Measurements from ENCODE around the gene PTPN13.

The PTPN13 gene

DNA sequence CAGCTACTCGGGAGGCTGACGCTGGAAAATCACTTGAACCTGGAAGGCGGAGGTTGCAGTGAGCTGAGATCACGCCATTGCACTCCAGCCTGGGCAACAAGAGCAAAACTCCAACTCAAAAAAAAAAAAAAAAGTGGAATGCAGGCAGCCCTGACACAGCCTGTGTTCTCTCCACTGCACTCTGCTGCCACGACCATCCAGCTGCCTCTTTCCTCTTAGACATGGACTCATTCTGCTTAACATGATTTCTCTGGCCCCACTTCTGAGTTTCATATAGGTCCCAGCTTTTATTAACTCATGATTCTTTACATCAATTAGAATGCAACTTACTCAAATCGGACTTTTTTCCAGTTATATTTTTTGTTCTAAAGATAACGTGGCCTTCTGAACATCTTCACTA lies 225.4 kb downstream of the PTPN13 start:
- DNase-seq, result no peak

- DNase-seq, result no peak
These were observed 227.0 kb downstream of the PTPN13 start for GRCh38 chr4:86821151-86821550.

DNA sequence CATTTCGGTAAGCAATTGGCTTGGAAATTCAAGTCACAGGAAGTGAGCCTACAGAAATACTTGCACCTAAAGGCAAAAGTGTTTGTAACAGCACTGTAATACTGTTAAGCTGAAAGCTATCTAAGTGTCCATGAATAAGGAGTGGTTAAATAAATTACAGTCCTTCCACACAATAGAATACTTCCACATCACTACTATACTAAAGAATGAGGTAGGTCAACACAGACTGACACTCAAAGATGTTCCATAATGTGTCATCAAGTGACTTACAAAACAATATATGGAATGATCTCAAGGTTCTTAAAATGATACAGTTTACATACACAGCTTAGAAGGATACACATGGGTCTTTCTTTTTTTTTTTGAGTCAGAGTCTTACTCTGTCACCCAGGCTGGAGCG lies 228.0 kb downstream of the PTPN13 start:
- no peak for DNase-seq

DNA sequence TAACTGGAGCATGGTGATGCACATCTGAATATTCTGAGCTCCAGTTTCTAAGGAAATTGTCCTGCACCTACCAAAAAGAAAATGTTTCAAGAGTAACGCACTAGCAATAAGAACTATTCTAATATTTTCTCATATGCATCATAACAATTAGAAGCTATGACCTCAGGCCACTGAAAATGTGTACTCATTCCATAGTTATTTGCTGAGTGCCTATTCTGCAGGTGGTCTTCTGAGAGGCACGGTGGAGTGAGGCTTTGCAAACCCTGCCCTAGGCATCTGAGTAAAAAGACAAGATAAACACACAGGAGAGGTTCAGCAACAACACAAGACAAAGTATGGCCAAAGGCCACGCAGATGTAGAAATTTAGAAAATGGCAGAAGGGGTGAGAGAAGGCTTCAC lies 231.4 kb downstream of the PTPN13 start:
- DNase-seq, result no peak

GRCh38 chr4:86831262-86832130 lies 237.4 kb downstream of the PTPN13 start:
- no peak for DNase-seq

GRCh38 chr4:86833615-86834014 lies 239.5 kb downstream of the PTPN13 start:
- no peak for DNase-seq

DNA sequence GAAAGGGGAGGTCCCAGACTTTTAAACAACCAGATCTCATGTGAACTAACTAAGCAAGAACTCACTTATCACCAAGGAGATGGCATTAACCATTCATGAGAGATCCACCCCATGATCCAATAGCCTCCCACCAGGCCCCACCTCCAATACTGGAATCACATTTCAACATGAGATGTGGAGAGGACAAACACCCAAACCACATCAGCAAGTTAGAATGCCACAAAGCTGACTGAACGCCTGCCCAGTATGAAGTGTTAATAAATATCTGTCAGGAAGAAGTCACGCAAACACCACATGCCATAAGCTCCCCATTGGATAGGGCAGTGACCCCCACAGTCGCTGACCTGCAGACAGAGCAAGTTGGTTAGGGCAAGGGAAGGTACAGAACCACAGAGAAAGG lies 240.8 kb downstream of the PTPN13 start:
- no peak for DNase-seq

DNA sequence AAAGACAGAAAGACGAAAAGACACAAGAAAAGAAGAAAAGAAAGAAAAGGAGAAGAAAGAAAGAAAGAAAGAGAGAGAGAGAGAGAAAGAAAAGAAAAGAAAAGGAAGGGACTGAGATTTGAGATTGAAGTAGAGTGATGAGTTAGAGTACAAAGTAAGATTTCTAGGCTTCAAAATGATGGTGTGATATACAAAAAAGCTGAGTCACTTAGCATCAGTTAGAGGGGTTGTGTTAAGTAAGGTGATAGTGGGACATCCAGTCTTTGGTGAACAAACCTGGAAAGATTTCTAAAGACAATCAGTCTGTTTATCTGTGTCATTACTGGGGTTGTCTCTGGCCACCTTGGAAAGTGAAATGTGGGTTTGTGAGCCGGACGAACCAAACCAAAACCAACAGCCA lies 241.6 kb downstream of the PTPN13 start:
- DNase-seq, result no peak

DNA sequence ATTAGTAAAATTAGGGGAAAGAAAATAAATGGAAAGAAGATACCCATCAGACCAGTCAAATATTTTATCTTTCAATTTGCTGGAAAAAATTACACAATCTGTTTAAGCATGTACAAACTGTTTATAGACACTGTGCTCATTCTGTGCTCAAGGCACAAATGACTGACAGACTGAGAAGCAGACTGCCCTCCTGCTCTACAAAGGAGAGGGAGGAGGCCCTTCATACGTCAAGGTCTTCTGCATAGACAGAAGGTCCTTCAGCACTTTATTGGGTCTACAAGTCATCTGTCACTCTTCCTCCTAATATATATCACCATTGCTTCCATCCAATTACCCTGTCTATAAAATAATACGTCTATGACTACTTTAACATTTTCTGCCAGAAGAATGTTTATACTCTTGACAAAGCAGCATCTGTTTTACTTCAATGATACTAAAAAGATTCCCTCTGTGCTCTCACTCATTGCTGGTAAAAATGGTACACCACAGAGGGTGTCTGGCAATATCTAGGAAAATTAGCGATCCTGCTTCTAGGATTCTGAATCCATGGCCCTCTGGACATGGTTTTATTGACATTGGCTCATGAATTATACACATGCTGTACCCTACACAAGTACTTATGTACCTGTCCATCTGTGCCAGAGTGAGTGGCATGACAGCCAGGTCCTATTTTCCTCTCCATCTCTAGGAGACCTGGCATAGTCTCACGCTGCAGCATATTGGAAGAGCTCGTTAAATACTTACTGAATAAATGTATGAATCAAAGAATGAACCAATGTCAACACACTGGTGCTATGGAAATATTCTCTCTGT lies 243.8 kb downstream of the PTPN13 start:
- DNase-seq, result no peak

DNA sequence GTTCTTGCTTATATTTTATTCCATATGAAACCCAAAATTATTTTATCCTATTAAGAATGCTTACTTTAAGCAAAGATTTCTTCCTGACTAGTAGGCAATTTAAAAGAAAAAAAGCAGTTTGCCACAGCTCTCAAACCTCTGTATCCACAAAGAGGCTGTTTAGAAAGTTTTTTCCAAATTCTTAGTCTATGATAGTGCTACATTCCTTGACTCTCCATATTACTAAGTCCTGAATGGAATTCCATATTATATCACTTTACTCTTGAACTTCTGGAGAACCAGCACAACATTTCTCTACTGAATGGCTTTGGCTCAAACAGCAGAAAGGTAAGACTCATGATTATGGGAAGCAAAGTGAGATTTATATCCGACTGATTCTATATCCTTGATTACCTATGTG lies 246.7 kb downstream of the PTPN13 start:
- no peak for DNase-seq

- no peak for DNase-seq
These were observed 247.2 kb downstream of the PTPN13 start for GRCh38 chr4:86841309-86841708.

- no peak for DNase-seq
These were observed 251.5 kb downstream of the PTPN13 start for GRCh38 chr4:86845593-86845992.

GRCh38 chr4:86846921-86847320 lies 252.8 kb downstream of the PTPN13 start:
- no peak for DNase-seq

GRCh38 chr4:86847571-86847970 lies 253.5 kb downstream of the PTPN13 start:
- DNase-seq, result no peak

DNA sequence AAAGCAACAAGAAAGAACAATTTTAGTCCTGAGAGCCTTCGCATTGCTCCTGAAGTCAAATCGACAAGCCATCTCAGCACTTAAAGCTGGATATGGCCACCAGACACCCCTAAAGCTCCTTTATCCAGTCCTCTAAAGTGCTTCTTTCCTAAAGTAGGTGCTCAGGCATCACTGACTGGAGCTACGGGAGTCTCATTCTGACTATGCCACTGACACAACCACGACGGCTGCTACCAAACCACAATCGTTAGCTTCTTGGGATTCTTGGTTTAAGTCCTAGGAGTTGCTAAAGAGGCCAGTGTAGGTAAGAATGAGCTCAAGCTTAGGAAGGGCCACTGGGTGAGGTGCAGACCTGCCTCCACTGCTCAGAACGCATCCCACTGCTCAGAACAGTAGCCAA lies 254.0 kb downstream of the PTPN13 start:
- no peak for DNase-seq

DNA sequence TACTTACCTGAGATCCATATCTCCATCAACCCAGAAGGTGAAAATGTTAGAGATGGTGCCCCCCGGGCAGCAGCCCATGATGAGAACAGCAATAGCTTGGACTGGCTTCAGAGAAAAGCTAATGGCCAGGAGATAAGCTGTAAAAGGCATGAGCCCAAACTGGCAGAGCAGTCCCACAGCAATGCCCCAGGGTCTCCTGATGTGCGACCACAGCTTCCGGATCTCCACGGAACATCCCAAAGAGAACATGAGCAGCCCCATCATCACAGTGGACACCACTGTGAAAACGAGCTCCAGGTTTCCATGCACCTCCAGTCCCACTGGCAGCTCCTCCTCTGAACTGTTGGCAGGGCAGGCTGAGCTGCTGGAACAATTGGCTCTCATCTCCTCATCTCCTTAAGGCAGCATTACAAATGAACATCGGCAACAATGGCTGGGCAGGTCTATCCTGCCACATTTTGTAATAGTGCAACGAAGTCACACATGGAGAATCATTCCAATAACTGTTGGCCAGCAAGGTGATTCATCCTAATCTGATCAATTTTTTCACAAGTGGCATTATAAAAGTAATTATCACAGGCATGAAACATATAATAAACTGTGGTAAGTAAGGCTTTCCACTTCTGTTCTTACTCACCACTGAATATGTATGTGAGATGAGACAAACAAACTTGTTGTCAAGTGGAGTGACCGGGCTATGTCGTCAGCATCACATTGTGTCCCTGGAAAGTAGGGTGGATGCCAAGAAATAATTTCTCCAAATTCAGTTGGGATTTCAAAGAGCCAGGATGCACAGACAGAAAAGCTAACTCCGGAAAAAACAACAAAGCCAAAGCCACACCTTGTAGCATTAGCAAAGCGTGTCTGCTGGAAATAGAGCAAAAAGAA lies 254.9 kb downstream of the PTPN13 start, which contains the start of gene SLC10A6:
SLC10A6 (minus strand) TSS at position 653 of the 888 bp plus-strand sequence; CDS start at position 384, 269 bp downstream.
- no peak for DNase-seq

GRCh38 chr4:86853209-86853608 lies 259.1 kb downstream of the PTPN13 start:
- no peak for DNase-seq

GRCh38 chr4:86855572-86855971 lies 261.5 kb downstream of the PTPN13 start:
- DNase-seq, result no peak

DNA sequence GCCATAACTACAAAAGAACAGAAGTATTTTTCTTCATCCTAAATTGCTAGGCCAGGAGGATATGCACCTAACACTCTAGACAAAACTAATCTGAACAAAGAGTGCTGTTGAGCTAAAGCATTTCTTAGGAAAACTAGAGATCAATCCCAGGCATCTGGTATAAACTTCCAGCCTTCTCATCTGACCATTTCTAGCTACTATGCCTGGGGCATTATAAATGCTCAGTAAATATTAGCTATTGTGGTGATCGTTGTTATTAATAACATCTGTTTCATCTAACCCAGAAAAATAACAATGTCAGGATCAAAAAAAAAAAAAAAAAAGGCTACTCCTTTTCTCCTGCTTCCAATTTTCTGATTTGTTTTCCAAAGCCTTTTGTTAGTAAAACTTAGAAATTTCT lies 262.8 kb downstream of the PTPN13 start:
- no peak for DNase-seq

GRCh38 chr4:86857341-86858052 lies 263.4 kb downstream of the PTPN13 start:
- no peak for DNase-seq

Data from NCI-H2227 treated with DMSO at 0.1 percent for 48 hours (cell line).